ENCODE measurements around the gene ABAT.

Gene ABAT

GRCh38 chr16:8674413-8675022 lies at the start of gene ABAT:
Gene ABAT, plus strand, starts transcription at chr16:8674617. Its CDS starts 61,123 bp downstream, at chr16:8735740.
- peak; percentile 92 to 97 for DNase-seq (ENCODE audit: low read depth in 1 of 2, low spot score in 1 of 2)
- in situ Hi-C loops (cut with HindIII; ENCODE audit: low pct_unique_long_range_greater_than_20kb, low sequenced_read_pairs): no loop called here
- TF ChIP-seq JUND (IDR thresholded peaks at IDR 0.05; ENCODE audit: low read depth): no peak

GRCh38 chr16:8625491-8626087 lies 48.8 kb upstream of the ABAT start:
- DNase-seq (ENCODE audit: low read depth in 1 of 2, low spot score in 1 of 2): no peak
- in situ Hi-C loops (cut with HindIII; ENCODE audit: low pct_unique_long_range_greater_than_20kb, low sequenced_read_pairs): no loop called here
- no peak for TF ChIP-seq JUND (IDR thresholded peaks at IDR 0.05; ENCODE audit: low read depth)

GRCh38 chr16:8626946-8627345 lies 47.5 kb upstream of the ABAT start:
- DNase-seq (ENCODE audit: low read depth in 1 of 2, low spot score in 1 of 2): no peak
- in situ Hi-C loops (cut with HindIII; ENCODE audit: low pct_unique_long_range_greater_than_20kb, low sequenced_read_pairs): no loop called here
- TF ChIP-seq JUND (IDR thresholded peaks at IDR 0.05; ENCODE audit: low read depth): no peak

GRCh38 chr16:8627456-8627855 lies 47.0 kb upstream of the ABAT start:
- no peak for DNase-seq (ENCODE audit: low read depth in 1 of 2, low spot score in 1 of 2)
- TF ChIP-seq JUND (IDR thresholded peaks at IDR 0.05; ENCODE audit: low read depth): no peak
- in situ Hi-C loops (cut with HindIII; ENCODE audit: low pct_unique_long_range_greater_than_20kb, low sequenced_read_pairs): no loop called here

- TF ChIP-seq JUND (IDR thresholded peaks at IDR 0.05; ENCODE audit: low read depth): no peak
- in situ Hi-C loops (cut with HindIII; ENCODE audit: low pct_unique_long_range_greater_than_20kb, low sequenced_read_pairs): no loop called here
- DNase-seq (ENCODE audit: low read depth in 1 of 2, low spot score in 1 of 2): no peak
Measured at GRCh38 chr16:8628981-8629725, 45.3 kb upstream of the ABAT start.

GRCh38 chr16:8630255-8630953 lies 44.0 kb upstream of the ABAT start:
- TF ChIP-seq JUND (IDR thresholded peaks at IDR 0.05; ENCODE audit: low read depth): no peak
- DNase-seq (ENCODE audit: low read depth in 1 of 2, low spot score in 1 of 2): no peak
- in situ Hi-C loops (cut with HindIII; ENCODE audit: low pct_unique_long_range_greater_than_20kb, low sequenced_read_pairs): no loop called here

- in situ Hi-C loops (cut with HindIII; ENCODE audit: low pct_unique_long_range_greater_than_20kb, low sequenced_read_pairs): no loop called here
- DNase-seq (ENCODE audit: low read depth in 1 of 2, low spot score in 1 of 2): no peak
- no peak for TF ChIP-seq JUND (IDR thresholded peaks at IDR 0.05; ENCODE audit: low read depth)
Measured at GRCh38 chr16:8631373-8631772, 43.0 kb upstream of the ABAT start.

- in situ Hi-C loops (cut with HindIII; ENCODE audit: low pct_unique_long_range_greater_than_20kb, low sequenced_read_pairs): no loop called here
- no peak for DNase-seq (ENCODE audit: low read depth in 1 of 2, low spot score in 1 of 2)
Measured at GRCh38 chr16:8631818-8632465, 42.5 kb upstream of the ABAT start.

GRCh38 chr16:8632675-8633182 lies 41.7 kb upstream of the ABAT start:
- DNase-seq (ENCODE audit: low read depth in 1 of 2, low spot score in 1 of 2): no peak
- in situ Hi-C loops (cut with HindIII; ENCODE audit: low pct_unique_long_range_greater_than_20kb, low sequenced_read_pairs): no loop called here
- no peak for TF ChIP-seq JUND (IDR thresholded peaks at IDR 0.05; ENCODE audit: low read depth)

More at GRCh38 chr16:8631818-8632465, 42.5 kb upstream of the ABAT start:
- no peak for TF ChIP-seq JUND (IDR thresholded peaks at IDR 0.05; ENCODE audit: low read depth)

- TF ChIP-seq JUND (IDR thresholded peaks at IDR 0.05; ENCODE audit: low read depth): no peak
- DNase-seq (ENCODE audit: low read depth in 1 of 2, low spot score in 1 of 2): peak; percentile 38 to 63
- in situ Hi-C loops (cut with HindIII; ENCODE audit: low pct_unique_long_range_greater_than_20kb, low sequenced_read_pairs): no loop called here
Measured at GRCh38 chr16:8634991-8635736, 39.3 kb upstream of the ABAT start.

GRCh38 chr16:8639694-8640093 lies 34.7 kb upstream of the ABAT start:
- in situ Hi-C loops (cut with HindIII; ENCODE audit: low pct_unique_long_range_greater_than_20kb, low sequenced_read_pairs): no loop called here
- DNase-seq (ENCODE audit: low read depth in 1 of 2, low spot score in 1 of 2): no peak
- no peak for TF ChIP-seq JUND (IDR thresholded peaks at IDR 0.05; ENCODE audit: low read depth)

Measured in T47D (cell line).